PC-3 (cell line): Measurements from ENCODE around the gene TCAP. TPM values are rescaled to one million over a fixed set of nuclear protein-coding genes. Genes with fewer than 3 reads are reported as not detected.
A peak's percentile ranks its signal among the peaks of the same experiment; 100 is the strongest.

Source experiments
- ATAC-seq: fragments of 200-7000 bp; cut with Tn5 transposase; 2 replicates; pipeline ENCODE4 v1.9.1; 2020; ENCODE audit warnings: mild to moderate bottlenecking, moderate library complexity
- BruUV-seq: library from RNA; stranded (reverse); fragments of 400-500 nt; replicated peaks from 2 replicates; lab custom pipeline; 2021; lab: Mats Ljungman, UMichigan
- CTCF ChIA-PET: fragments of 300-600 bp; sonication (Branson Sonifier 250); formaldehyde crosslinking; loops from one replicate; lab custom pipeline; 2022; ENCODE audit warnings: antibody characterized with exemption; lab: Charles Lee
- POLR2A ChIA-PET: fragments of 300-600 bp; sonication (Branson Sonifier 250); formaldehyde crosslinking; loops from one replicate; lab custom pipeline; 2022; ENCODE audit warnings: antibody characterized with exemption; ENCODE audit not compliant: unreplicated experiment; lab: Charles Lee
- DNase-seq: peaks from one replicate; pipeline ENCODE4 v3.0.0-alpha.2; 2015
- H2AFZ ChIP-seq: fragments of 300-600 bp; sonication (generic); 2 replicates; pipeline ENCODE4 v1.6.0; 2016; ENCODE audit warnings: antibody characterized with exemption, low read length
- H3F3A ChIP-seq: fragments of 300-600 bp; sonication (generic); one replicate; pipeline ENCODE4 v1.6.0; 2017; ENCODE audit warnings: antibody characterized with exemption, low read length, control low read depth, mild to moderate bottlenecking; ENCODE audit not compliant: unreplicated experiment
- H3K27ac ChIP-seq: fragments of 300-600 bp; sonication (generic); 2 replicates; pipeline ENCODE4 v1.5.1; 2016; ENCODE audit warnings: mild to moderate bottlenecking, low read length
- H3K27me3 ChIP-seq: fragments of 300-600 bp; sonication (generic); 2 replicates; pipeline ENCODE4 v1.6.1; 2016; ENCODE audit warnings: low read length, mixed read lengths
- H3K36me3 ChIP-seq: fragments of 300-600 bp; sonication (generic); 2 replicates; pipeline ENCODE4 v1.6.1; 2016; ENCODE audit warnings: low read depth, mixed run types, low read length, mixed read lengths
- H3K4me1 ChIP-seq: fragments of 300-600 bp; sonication (generic); 2 replicates; pipeline ENCODE4 v1.5.1; 2016; ENCODE audit warnings: low read length; ENCODE audit not compliant: insufficient read depth
- H3K4me2 ChIP-seq: fragments of 300-600 bp; sonication (generic); 2 replicates; pipeline ENCODE4 v1.6.0; 2016; ENCODE audit warnings: low read length
- H3K4me3 ChIP-seq: fragments of 300-600 bp; sonication (generic); 2 replicates; pipeline ENCODE4 v1.5.1; 2016; ENCODE audit warnings: mild to moderate bottlenecking, low read length, mixed read lengths
- H3K79me2 ChIP-seq: fragments of 300-600 bp; sonication (generic); 2 replicates; pipeline ENCODE4 v1.6.1; 2017; ENCODE audit warnings: low read length, mixed read lengths
- H3K9ac ChIP-seq: fragments of 300-600 bp; sonication (generic); 2 replicates; pipeline ENCODE4 v1.6.0; 2016; ENCODE audit warnings: mild to moderate bottlenecking, low read length
- H3K9me2 ChIP-seq: fragments of 300-600 bp; sonication (generic); replicated peaks from 2 replicates; pipeline ENCODE4 v1.6.1; 2016; ENCODE audit warnings: mixed run types, low read length, mixed read lengths
- H3K9me3 ChIP-seq: fragments of 300-600 bp; sonication (generic); 2 replicates; pipeline ENCODE4 v1.6.1; 2016; ENCODE audit warnings: low read length, mixed read lengths
- H4K20me1 ChIP-seq: fragments of 300-600 bp; sonication (generic); 2 replicates; pipeline ENCODE4 v1.6.1; 2016; ENCODE audit warnings: low read length, mixed read lengths
- CTCF ChIP-seq: fragments of 300-600 bp; sonication (generic); conservative IDR thresholded peaks from 2 replicates; pipeline ENCODE4 v1.5.1; 2017; ENCODE audit warnings: antibody characterized with exemption, low read depth, mild to moderate bottlenecking, low read length
- EZH2 ChIP-seq: fragments of 300-600 bp; sonication (generic); IDR thresholded peaks from one replicate; pipeline ENCODE4 v1.6.1; 2017; ENCODE audit warnings: antibody characterized with exemption, mild to moderate bottlenecking, low read length; ENCODE audit not compliant: unreplicated experiment
- EZH2phosphoT487 ChIP-seq: fragments of 300-600 bp; sonication (generic); IDR thresholded peaks from 2 replicates; pipeline ENCODE4 v1.6.1; 2018; ENCODE audit warnings: mild to moderate bottlenecking, antibody characterized with exemption, low read length, borderline replicate concordance
- intact Hi-C: fragments of 100-400 bp; cut with micrococcal nuclease; formaldehyde crosslinking; loops from 2 replicates; pipeline ENCODE4 v1.9.0; 2023
- total RNA-seq: library from RNA; depleted of rRNA; stranded (reverse); fragments of >200 nt; gene quantifications from 2 replicates; pipeline ENCODE4 v1.2.3, GENCODE V29; 2014

TCAP gene
- total RNA-seq, 1 experiment from 2014 or later: 0.51 TPM

GRCh38 chr17:39663688-39664580, 1.2 kb upstream of the TCAP start:
- no peak for DNase-seq
- H3K9me2 ChIP-seq: no peaks in the 10 kb centered on the region
- intact Hi-C loops: no loop called here
- no peak overlapping the region for H3K27ac ChIP-seq
- no peaks in the 10 kb centered on the region for H4K20me1 ChIP-seq
- H3K79me2 ChIP-seq: no peaks in the 10 kb centered on the region
- no peak for ATAC-seq
- no peak overlapping the region for H3K4me3 ChIP-seq
- no peaks in the 10 kb centered on the region for H3K27me3 ChIP-seq
- H2AFZ ChIP-seq: no peak overlapping the region
- H3K36me3 ChIP-seq: no peaks in the 10 kb centered on the region
- H3K9ac ChIP-seq: no peak overlapping the region
- peaks cover 4% of the 10 kb centered on the region; the same call in 1 of the 2 replicates for H3K4me1 ChIP-seq
- no peak overlapping the region for H3K4me2 ChIP-seq
- TF ChIP-seq EZH2 (no peak), EZH2phosphoT487 (no peak), CTCF (no peak)
- BruUV-seq: no TSS peak
- H3F3A ChIP-seq: no peaks in the 10 kb centered on the region
- H3K9me3 ChIP-seq: no peaks in the 10 kb centered on the region
- CTCF ChIA-PET: no interaction called here
- POLR2A ChIA-PET: no interaction called here

- Histone ChIP-seq H3K9ac (no peak overlapping the region), H3K27ac (no peak overlapping the region), H2AFZ (no peak overlapping the region), H3K36me3 (no peaks in the 10 kb centered on the region), H3K79me2 (no peaks in the 10 kb centered on the region), H3K4me1 (peaks cover 4% of the 10 kb centered on the region; the same call in 1 of the 2 replicates), H3F3A (no peaks in the 10 kb centered on the region), H3K4me3 (no peak overlapping the region), H4K20me1 (no peaks in the 10 kb centered on the region), H3K27me3 (no peaks in the 10 kb centered on the region), H3K9me2 (no peaks in the 10 kb centered on the region), H3K4me2 (no peak overlapping the region), H3K9me3 (no peaks in the 10 kb centered on the region)
- no TSS peak for BruUV-seq
- DNase-seq (peak; percentile 50), ATAC-seq (peak; percentile 82)
- TF ChIP-seq CTCF (peak; percentile 52; the same call in 1 of the 2 replicates), EZH2phosphoT487 (no peak)
- intact Hi-C loops: no loop called here
- POLR2A ChIA-PET: interaction anchor here (0.6 kb wide), 1 partner anchor 683 kb away, joined by 4 read pairs; no protein-coding TSS in a partner anchor
- CTCF ChIA-PET: interaction anchor here (0.6 to 1.1 kb wide), 3 partner anchors 10 to 34 kb away, joined by 3 read pairs; partner anchors contain the start of gene ERBB2
These were observed 584 bp downstream of the TCAP start for GRCh38 chr17:39665642-39666224.
